ENCODE data around the gene AMPD2. TPM values are rescaled to one million over a fixed set of nuclear protein-coding genes. Genes with fewer than 3 reads are reported as not detected.

Gene AMPD2
- total and polyA plus RNA-seq, 9 of the 15 experiments (the other 6 are each of a cell fraction or from before 2014, with no cell fraction given), result 2.0 to 77.7 (median 28.2) TPM

- TF ChIP-seq, protein P1, sequence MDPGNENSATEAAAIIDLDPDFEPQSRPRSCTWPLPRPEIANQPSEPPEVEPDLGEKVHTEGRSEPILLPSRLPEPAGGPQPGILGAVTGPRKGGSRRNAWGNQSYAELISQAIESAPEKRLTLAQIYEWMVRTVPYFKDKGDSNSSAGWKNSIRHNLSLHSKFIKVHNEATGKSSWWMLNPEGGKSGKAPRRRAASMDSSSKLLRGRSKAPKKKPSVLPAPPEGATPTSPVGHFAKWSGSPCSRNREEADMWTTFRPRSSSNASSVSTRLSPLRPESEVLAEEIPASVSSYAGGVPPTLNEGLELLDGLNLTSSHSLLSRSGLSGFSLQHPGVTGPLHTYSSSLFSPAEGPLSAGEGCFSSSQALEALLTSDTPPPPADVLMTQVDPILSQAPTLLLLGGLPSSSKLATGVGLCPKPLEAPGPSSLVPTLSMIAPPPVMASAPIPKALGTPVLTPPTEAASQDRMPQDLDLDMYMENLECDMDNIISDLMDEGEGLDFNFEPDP (CRISPR knock-in tag; IDR thresholded peaks at IDR 0.05), result no peak
- no peak; the same call in 1 of the 2 replicates for TF ChIP-seq PURB (CRISPR knock-in tag; IDR thresholded peaks at IDR 0.05; ENCODE audit: low read depth)
- no peak for TF ChIP-seq ZMIZ1 (IDR thresholded peaks at IDR 0.05; ENCODE audit: low read depth in 2 of 2, low read length in 2 of 2)
- no peak for TF ChIP-seq HOMEZ (CRISPR knock-in tag; IDR thresholded peaks at IDR 0.05)
- peak; percentile 63 for TF ChIP-seq SP1 (CRISPR knock-in tag; IDR thresholded peaks at IDR 0.05)
- TF ChIP-seq CBX2 (IDR thresholded peaks at IDR 0.05; ENCODE audit: insufficient read depth, low read length, poor library complexity, severe bottlenecking), result no peak
- TF ChIP-seq HMG20B (CRISPR knock-in tag; IDR thresholded peaks at IDR 0.05), result no peak
- no peak; the same call in 1 of the 2 replicates for TF ChIP-seq MTA1 (IDR thresholded peaks at IDR 0.05; ENCODE audit: borderline replicate concordance)
- TF ChIP-seq LCOR (CRISPR knock-in tag; IDR thresholded peaks at IDR 0.05), result no peak
- no peak for TF ChIP-seq RBM25 (IDR thresholded peaks at IDR 0.05; ENCODE audit: low read depth, low read length, severe bottlenecking)
- no peak for TF ChIP-seq ZNF584 (CRISPR knock-in tag; IDR thresholded peaks at IDR 0.05; ENCODE audit: low read depth)
- TF ChIP-seq ZNF384 (IDR thresholded peaks at IDR 0.05; ENCODE audit: low read depth, low read length), result peak; percentile 99
- no peak for TF ChIP-seq ZNF780A (CRISPR knock-in tag; IDR thresholded peaks at IDR 0.05)
- TF ChIP-seq ADNP (tag; IDR thresholded peaks at IDR 0.05), result no peak
- no peak for TF ChIP-seq GATAD2A (IDR thresholded peaks at IDR 0.05)
- no peak for TF ChIP-seq MAFK (IDR thresholded peaks at IDR 0.05; ENCODE audit: low read length)
- TF ChIP-seq ZNF668 (CRISPR knock-in tag; IDR thresholded peaks at IDR 0.05), result no peak
- no peak for TF ChIP-seq ZNF354B (CRISPR knock-in tag; IDR thresholded peaks at IDR 0.05)
- TF ChIP-seq E2F1 (CRISPR knock-in tag; IDR thresholded peaks at IDR 0.05), result no peak
- no peak for TF ChIP-seq TRIM24 (IDR thresholded peaks at IDR 0.05)
- no peak for TF ChIP-seq ZNF212 (CRISPR knock-in tag; IDR thresholded peaks at IDR 0.05)
- no peak for TF ChIP-seq ZNF324 (CRISPR knock-in tag; IDR thresholded peaks at IDR 0.05)
Measured at GRCh38 chr1:109619576-109620400, at the start of gene AMPD2, which contains the start of gene GNAT2 (continued).
